ENCODE data around the gene IRF2.

IRF2 gene

GRCh38 chr4:184368290-184368689 lies 106.1 kb downstream of the IRF2 start:
- DNase-seq (ENCODE audit: low read depth in 2 of 2), result no peak

- no peak for DNase-seq (ENCODE audit: low read depth in 2 of 2)
Observed at GRCh38 chr4:184364100-184364921, 110.0 kb downstream of the IRF2 start.

DNA sequence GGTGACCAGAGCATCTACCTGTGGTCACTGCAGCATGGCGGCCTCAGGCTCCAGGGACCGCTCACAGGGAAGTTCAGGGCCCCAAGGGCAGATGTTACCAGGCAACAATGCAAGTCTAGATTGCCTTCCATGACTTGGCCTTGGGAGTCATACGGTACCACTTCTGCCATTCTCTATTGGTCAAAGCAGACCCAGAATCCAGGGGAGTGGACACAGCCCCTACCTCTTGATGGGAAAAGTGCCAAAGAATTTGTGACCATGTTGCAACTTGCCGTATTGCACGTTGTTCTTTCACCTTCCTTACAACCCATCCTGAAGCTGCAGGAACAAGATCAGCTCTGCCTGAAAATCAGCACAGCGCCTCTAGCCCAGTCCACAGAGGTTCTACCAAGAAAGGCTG lies 111.1 kb downstream of the IRF2 start:
- no peak for DNase-seq (ENCODE audit: low read depth in 2 of 2)

GRCh38 chr4:184362396-184362795 lies 112.0 kb downstream of the IRF2 start:
- DNase-seq (ENCODE audit: low read depth in 2 of 2), result no peak

- no peak for DNase-seq (ENCODE audit: low read depth in 2 of 2)
Observed at GRCh38 chr4:184361443-184361842, 112.9 kb downstream of the IRF2 start.

DNA sequence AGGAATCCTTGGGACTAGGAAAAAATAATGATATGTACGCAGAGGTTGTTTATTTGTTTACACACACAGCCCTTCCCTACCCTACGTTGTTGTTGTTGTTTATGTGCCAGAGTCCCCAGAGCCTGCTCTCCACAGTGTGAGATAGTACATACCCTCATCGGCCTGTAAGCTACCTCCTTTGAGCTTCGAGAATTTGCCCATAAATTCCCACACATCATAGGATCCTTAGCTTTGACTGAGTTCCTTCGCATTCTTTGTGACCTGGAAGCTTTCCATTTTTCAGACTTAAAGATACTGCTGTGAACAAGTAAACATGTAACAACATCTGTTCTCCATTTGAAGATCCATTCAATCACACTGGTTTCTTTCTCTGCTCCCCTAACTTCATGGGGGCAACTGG lies 114.5 kb downstream of the IRF2 start:
- no peak for DNase-seq (ENCODE audit: low read depth in 2 of 2)

GRCh38 chr4:184358521-184359232 lies 115.7 kb downstream of the IRF2 start:
- no peak for DNase-seq (ENCODE audit: low read depth in 2 of 2)

GRCh38 chr4:184357772-184358171 lies 116.6 kb downstream of the IRF2 start:
- DNase-seq (ENCODE audit: low read depth in 2 of 2), result no peak

DNA sequence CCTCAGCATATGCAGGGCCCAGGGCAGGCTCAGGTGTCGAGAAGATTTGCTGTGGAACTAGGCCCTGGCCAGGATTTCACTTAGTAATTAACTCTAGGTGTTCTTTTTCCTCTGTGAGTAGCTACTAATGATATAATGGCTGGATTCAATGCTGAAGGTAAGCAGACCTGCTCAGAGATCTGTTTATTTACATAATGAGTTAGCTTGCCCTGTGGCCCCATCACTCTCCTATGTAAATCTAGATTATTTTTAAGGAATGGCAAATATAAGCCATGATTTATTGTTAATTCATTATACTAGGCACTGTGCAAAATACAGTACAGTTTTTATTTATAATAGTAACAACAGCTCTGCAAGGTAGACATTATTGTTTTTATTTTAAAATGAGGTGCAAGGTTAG lies 117.2 kb downstream of the IRF2 start:
- no peak for DNase-seq (ENCODE audit: low read depth in 2 of 2)

DNA sequence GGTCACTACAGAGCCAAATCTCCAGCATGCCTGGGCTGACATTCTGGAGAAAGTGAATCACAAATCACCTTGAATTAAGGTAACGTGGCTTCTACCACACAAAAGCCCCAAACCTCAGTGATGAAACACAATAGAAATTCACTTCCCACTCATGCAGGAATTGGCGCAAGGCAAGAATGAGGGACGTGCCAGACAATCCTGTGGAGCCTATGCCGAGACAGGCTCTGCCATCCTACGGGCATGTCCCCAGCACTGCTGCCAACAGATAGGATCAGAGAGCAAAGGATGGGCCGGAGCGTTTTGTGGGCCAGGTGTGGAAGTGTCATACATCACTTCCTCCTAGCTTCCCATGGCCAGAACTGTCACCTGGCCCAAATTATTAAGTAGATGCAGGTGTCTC lies 118.0 kb downstream of the IRF2 start:
- no peak for DNase-seq (ENCODE audit: low read depth in 2 of 2)

DNA sequence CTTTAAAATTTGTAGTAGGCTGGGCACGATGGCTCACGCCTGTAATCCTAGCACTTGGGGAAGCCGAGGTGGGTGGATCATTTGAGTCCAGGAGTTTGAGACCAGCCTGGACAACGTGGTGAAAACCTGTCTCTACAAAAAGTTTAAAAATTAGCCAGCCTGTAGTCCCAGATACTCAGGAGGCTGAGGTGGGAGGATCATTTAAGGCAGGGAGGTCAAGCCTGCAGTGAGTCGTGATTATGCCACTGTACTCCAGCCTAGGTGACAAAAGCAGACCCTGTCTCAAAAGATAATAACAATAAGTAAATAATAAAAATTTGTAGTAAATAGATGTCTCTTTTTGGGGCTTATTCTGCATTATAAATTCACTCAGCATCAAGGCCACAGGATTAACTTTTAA lies 118.5 kb downstream of the IRF2 start:
- DNase-seq (ENCODE audit: low read depth in 2 of 2), result no peak

DNA sequence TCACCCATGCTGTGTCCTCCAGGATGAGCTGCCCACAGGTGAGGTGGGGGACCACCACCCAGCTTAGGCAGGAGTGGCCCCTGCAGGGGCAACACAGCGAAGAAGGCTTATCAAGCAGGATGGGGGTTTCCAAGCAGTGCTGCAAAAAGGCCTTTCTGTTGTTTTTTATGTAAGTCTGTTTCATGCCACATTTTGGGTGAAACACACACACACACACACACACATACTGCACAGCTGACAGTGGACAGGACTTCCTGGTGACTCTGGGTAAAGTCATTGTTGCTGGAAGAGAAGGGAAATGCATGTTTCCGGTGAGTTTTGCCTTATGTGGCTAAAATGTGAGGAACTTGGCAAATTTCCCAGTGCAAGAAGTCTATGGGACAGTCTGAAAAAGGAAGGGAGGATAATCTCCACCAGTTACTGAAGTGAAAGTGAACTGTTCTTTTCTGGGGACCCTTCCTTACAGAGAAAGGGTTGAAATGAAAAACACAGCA lies 119.2 kb downstream of the IRF2 start:
- DNase-seq (ENCODE audit: low read depth in 2 of 2), result no peak

DNA sequence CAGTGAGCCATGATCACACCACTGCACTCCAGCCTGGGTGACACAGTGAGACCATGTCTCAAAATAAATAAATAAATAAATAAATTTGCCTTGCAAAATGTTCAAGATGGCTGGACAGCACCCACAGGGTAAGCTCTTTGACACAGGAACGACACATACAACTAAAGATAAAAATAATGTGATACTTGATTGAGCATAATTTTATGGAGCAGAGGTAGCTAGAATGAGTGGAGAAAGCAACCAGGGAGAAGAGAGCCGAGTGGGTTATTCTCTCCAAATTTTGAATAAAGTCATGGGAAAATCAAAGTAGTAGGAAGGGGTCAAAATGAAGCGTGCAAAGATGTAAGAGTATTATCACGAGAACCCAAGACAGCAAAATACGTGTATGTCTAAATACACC lies 121.5 kb downstream of the IRF2 start:
- no peak for DNase-seq (ENCODE audit: low read depth in 2 of 2)

- DNase-seq (ENCODE audit: low read depth in 2 of 2), result no peak
Observed at GRCh38 chr4:184351560-184352451, 122.5 kb downstream of the IRF2 start.

DNA sequence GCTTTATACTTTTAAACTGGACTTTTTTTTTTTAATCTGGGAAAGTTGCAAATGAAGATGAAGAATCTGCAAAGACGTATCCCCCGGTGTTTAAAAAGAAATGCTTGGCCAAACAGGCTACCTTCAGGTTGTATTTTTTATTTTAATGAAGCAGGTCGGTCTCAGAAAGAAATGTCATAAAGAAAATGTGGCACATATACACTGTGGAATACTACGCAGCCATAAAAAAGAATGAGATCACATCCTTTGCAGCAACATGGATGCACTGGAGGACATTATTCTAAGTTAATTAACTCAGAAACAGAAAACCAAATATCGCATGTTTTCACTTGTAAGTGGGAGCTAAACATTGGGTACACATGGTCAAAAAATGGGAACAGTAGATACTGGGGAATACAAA lies 123.4 kb downstream of the IRF2 start:
- no peak for DNase-seq (ENCODE audit: low read depth in 2 of 2)

DNA sequence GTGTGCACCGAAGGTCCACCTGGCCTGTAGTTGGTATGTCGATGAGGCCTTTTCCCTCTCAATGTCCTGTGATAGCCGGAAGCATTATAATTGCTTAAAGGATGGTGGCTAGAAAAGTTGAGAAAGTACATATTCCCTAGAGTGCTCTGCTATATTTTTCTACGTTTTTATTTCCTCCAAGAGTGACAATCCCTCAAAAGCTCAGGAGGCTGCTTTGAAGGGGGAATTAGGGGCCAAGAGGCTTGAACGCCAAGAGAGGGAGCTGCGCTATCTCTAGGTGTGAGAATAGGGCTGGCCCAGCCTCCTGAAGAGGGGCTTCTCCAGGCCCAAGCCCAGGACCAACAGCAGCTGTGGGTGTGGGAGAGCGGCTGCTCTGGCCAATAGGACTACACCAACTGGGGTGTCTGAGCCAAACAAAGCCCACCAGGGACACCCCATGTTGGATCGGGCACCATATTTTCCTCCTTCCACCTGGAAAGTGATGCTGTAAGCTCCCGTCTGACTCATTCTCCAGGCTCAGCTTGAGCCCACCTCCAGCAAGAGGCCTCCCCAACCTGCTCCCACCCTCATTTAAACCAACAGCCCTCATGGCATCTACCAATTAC lies 124.0 kb downstream of the IRF2 start:
- no peak for DNase-seq (ENCODE audit: low read depth in 2 of 2)

- no peak for DNase-seq (ENCODE audit: low read depth in 2 of 2)
Observed at GRCh38 chr4:184349283-184350039, 124.9 kb downstream of the IRF2 start.

DNA sequence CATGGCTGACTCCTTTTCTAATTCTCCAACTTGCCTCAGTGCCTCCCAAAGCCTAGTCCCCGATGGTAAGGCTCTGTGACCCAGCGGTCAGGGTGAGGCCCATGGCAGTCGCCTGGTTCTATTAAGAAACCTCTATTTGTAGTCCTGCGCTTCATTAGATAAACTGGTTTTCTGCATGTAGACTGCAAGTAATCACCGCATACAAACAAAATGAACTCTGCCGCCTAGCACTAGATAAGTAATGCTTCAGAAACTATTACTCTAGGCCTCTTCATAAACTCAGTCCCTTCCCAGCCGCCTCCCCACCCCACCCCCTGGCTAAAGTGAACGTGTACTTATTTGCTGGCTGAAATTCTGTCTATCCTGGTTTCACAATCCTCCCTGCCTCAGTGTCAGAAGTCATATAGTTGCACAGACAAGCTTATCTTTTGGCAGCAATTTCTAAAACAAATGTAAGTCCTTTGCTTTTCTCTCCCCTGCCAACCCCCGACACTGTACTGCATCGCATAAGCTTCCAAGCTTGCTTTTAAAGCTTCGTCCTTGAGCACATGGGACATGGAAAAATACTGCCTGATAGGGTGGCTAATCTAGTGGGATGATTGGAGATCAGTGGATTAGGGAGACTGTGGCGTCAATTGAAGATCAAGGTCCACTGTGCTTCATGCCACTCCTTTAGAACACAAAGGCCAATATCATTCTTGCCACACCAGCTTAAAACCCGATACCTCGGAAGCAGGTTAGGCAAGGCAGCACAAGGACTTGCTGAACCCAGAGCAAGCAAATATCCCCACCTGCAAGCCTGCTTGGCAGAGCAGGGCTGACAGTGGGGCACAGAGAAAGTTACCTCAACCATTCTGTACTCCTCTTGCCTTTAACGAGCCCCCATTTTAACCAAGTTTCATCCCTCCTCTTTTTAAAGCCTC lies 125.8 kb downstream of the IRF2 start:
- DNase-seq (ENCODE audit: low read depth in 2 of 2), result no peak

DNA sequence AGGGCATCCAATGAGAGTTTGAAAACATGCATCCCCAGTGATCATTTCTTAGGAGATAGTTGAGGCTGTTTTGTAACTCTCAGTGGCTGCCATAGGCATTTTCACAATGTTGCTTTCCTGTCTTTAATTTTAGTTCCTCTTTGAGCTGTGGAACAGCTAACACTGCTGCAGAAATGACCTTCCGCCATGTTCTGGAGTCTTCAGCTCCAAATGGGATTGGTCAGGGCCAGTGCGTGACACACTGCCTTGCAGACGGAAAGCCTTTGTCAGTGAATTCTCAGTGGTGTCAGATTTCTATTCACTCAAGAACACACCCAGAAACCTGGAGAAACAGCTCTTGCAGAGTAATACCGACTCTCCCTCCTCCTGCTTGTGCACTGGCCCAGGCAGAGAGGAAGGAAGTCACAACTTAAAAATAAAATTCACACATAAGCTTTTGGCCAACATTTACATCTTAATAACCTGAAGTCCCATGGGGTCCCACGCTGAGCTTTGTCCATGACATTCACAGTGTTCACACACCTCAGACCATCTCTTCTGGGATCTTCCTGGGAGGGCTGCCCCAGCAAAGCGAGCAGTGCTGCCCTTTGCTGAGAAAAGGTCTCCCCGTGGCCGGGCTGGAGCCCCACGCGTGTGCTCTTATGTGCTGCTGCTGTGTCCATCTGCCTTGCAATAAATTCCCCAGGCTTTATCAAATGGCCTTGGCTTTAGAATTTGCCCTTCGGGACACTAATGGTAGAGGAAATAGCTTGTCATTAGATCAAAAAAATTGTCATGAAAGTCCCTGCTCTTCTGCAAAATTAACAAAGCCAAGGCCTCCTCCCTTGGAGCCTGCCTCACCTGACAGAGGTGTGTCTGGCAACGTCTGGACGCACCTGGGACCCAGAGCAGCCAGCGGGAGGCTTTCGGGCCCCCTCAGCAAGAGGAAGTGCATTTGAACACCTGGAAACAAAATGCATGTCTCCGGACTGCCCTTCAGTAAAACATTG lies 126.8 kb downstream of the IRF2 start:
- DNase-seq (ENCODE audit: low read depth in 2 of 2), result no peak

All from stimulated activated CD8-positive, alpha-beta memory T cell treated with anti-CD3 and anti-CD28 coated beads, Interleukin-2, amount 100 ng/mL, for 48 hours (primary cell).